ENCODE data around the gene ZNF768. TPM values are rescaled to one million over a fixed set of nuclear protein-coding genes. Genes with fewer than 3 reads are reported as not detected.
"Not testable (repeated sequence)": the region's sequence is repeated elsewhere in the genome, so short reads cannot be mapped to it uniquely, and the experiment has no call there.

ZNF768 gene
- total RNA-seq, 4 donors from 2014 or later: 19.8 to 64.8 (median 54.1) TPM

GRCh38 chr16:30546115-30546514 lies 19.7 kb upstream of the ZNF768 start:
- peaks cover 0 to 26% (median 0%) of the 10 kb centered on the region in 4 donors for H3K4me1 ChIP-seq
- H3K9me3 ChIP-seq: no peaks in the 10 kb centered on the region
- no peak for TF ChIP-seq POLR2A (IDR thresholded peaks at IDR 0.05)
- TF ChIP-seq, protein P1, sequence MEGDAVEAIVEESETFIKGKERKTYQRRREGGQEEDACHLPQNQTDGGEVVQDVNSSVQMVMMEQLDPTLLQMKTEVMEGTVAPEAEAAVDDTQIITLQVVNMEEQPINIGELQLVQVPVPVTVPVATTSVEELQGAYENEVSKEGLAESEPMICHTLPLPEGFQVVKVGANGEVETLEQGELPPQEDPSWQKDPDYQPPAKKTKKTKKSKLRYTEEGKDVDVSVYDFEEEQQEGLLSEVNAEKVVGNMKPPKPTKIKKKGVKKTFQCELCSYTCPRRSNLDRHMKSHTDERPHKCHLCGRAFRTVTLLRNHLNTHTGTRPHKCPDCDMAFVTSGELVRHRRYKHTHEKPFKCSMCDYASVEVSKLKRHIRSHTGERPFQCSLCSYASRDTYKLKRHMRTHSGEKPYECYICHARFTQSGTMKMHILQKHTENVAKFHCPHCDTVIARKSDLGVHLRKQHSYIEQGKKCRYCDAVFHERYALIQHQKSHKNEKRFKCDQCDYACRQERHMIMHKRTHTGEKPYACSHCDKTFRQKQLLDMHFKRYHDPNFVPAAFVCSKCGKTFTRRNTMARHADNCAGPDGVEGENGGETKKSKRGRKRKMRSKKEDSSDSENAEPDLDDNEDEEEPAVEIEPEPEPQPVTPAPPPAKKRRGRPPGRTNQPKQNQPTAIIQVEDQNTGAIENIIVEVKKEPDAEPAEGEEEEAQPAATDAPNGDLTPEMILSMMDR (IDR thresholded peaks at IDR 0.05): no peak
- H3K4me3 ChIP-seq: no peak overlapping the region
- H3K36me3 ChIP-seq: no peaks in the 10 kb centered on the region
- no peaks in the 10 kb centered on the region for H3K27me3 ChIP-seq
- no peak overlapping the region for H3K27ac ChIP-seq
- DNase-seq: no peak

- H3K27ac ChIP-seq: no peak overlapping the region
- H3K9me3 ChIP-seq: no peaks in the 10 kb centered on the region
- peaks cover 0 to 18% (median 0%) of the 10 kb centered on the region in 4 donors for H3K4me1 ChIP-seq
- H3K36me3 ChIP-seq: no peaks in the 10 kb centered on the region
- no peak for TF ChIP-seq POLR2A (IDR thresholded peaks at IDR 0.05)
- TF ChIP-seq, protein P1 (IDR thresholded peaks at IDR 0.05): no peak
- no peaks in the 10 kb centered on the region for H3K27me3 ChIP-seq
- no peak for DNase-seq
- H3K4me3 ChIP-seq: no peak overlapping the region
These were observed 16.7 kb upstream of the ZNF768 start for GRCh38 chr16:30543067-30543466.

- Histone ChIP-seq H3K27me3 (no peaks in the 10 kb centered on the region), H3K4me3 (no peak overlapping the region), H3K36me3 (no peaks in the 10 kb centered on the region), H3K9me3 (no peaks in the 10 kb centered on the region), H3K27ac (peak overlapping the region in 1 of 4 donors; percentile 45), H3K4me1 (peaks cover 0 to 18% (median 0%) of the 10 kb centered on the region in 4 donors)
- no peak for TF ChIP-seq POLR2A (IDR thresholded peaks at IDR 0.05)
- TF ChIP-seq, protein P1 (IDR thresholded peaks at IDR 0.05): no peak
- DNase-seq: no peak
These were observed 15.3 kb upstream of the ZNF768 start for GRCh38 chr16:30541502-30542329.

GRCh38 chr16:30540916-30541464 lies 14.6 kb upstream of the ZNF768 start:
- H3K4me3 ChIP-seq: not testable (repeated sequence)
- peaks cover 0 to 20% (median 0%) of the 10 kb centered on the region in 4 donors for H3K4me1 ChIP-seq

GRCh38 chr16:30539986-30540526 lies 13.7 kb upstream of the ZNF768 start:
- DNase-seq, H3K9me3 ChIP-seq, H3K27me3 ChIP-seq, H3K27ac ChIP-seq, H3K4me3 ChIP-seq, H3K36me3 ChIP-seq: not testable (repeated sequence)
- H3K4me1 ChIP-seq: peaks cover 0 to 25% (median 0%) of the 10 kb centered on the region in 4 donors

More at GRCh38 chr16:30540916-30541464, 14.6 kb upstream of the ZNF768 start:
- H3K9me3 ChIP-seq, H3K36me3 ChIP-seq, H3K27me3 ChIP-seq, DNase-seq: not testable (repeated sequence)
- peak overlapping the region in 1 of 4 donors; percentile 45 for H3K27ac ChIP-seq

DNA sequence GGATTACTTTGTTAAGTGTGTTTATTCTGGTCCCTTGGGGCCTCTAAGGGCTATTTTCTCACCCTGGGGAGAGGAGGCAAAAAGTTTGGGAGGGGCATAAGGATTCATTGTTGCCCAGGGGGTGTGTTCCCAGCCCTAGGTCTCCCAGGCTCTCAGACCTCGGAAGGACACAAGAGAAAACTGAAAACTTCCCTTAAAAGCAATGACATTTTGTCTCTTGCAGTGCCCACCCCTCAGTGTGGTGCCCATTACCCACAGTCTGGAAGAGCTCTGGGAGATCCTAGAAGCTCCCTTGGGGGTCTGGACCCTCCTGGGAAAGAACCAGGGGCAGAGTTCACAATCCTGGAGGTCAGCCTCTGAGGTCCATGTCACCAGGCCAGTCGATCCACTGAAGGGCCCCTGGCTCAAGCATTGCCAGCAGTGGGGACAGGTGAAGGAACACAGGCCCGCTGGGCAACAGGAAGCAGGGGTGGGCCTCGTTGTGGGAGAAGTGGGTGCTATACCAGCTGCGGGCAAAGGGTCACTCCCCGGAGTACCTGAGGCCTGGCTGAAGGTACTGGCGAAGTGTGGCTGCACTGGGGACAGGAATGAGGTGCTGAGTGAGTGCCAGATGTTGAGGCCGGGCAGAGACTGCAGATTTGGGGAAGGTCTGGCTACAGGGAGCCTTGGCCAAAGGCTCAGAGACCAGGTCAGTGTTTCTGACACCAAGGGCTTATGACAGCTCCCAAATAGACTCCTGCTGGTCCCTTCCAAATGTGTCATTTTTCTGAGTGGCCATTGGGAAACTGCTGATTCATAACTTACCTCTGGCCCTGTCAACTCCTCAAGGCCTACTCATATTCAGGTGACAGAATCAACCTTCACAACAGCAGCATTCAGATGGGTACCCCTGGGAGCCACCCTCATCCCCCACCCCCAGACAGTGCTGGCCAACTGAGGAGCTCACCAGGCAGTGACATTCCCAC lies 12.9 kb upstream of the ZNF768 start:
- H3K4me1 ChIP-seq: peaks cover 0 to 25% (median 0%) of the 10 kb centered on the region in 4 donors
- no peaks in the 10 kb centered on the region for H3K9me3 ChIP-seq
- TF ChIP-seq POLR2A (IDR thresholded peaks at IDR 0.05): no peak
- TF ChIP-seq, protein P1 (IDR thresholded peaks at IDR 0.05): no peak
- no peak overlapping the region for H3K27ac ChIP-seq
- no peak for DNase-seq
- no peaks in the 10 kb centered on the region for H3K36me3 ChIP-seq
- H3K4me3 ChIP-seq: no peak overlapping the region
- H3K27me3 ChIP-seq: no peaks in the 10 kb centered on the region

DNA sequence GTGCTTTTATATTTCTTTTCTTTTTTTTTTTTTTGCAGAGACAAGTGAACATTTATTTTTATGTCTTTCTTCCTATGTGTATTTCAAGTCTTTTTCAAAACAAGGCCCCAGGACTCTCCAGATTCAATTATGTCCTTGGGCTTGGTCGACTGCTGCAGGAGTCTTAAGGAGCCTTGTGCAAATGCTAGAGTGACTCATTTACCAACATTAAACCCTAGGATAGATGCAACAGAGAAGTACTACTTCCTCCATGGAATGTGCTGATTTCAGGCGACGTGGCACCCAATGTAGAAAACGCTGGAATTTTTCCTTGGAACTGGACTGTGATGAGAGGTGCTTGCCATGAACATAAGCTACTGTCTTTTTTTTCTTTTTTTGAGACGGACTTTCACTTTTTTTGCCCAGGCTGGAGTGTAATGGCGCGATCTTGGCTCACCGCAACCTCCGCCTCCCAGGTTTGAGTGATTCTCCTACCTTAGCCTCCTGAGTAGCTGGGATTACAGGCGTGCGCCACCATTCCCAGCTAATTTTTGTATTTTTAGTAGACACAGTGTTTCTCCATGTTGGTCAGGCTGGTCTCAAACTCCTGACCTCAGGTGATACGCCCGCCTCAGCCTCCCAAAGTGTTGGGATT lies 10.1 kb upstream of the ZNF768 start:
- DNase-seq, H3K27me3 ChIP-seq, H3K4me3 ChIP-seq, H3K9me3 ChIP-seq: not testable (repeated sequence)
- peaks cover 0 to 27% (median 0%) of the 10 kb centered on the region in 4 donors for H3K4me1 ChIP-seq
- H3K36me3 ChIP-seq: peaks cover 0 to 12% (median 0%) of the 10 kb centered on the region in 3 donors
- peak overlapping the region in 1 of 4 donors; percentile 96 for H3K27ac ChIP-seq
